ENCODE data around the gene RMDN3. TPM values are rescaled to one million over a fixed set of nuclear protein-coding genes. Genes with fewer than 3 reads are reported as not detected.

RMDN3 gene
- total RNA-seq, 1 donor from 2014 or later = 30.2 TPM

GRCh38 chr15:40766194-40766815, 11.3 kb upstream of the RMDN3 start:
- DNase-seq (ENCODE audit: extremely low spot score, unreplicated experiment) = no peak
- Mint-ChIP-seq H3K9me3 (ENCODE audit: unreplicated experiment) (no peaks in the 10 kb centered on the region), H3K27ac (ENCODE audit: unreplicated experiment) (no peak overlapping the region), H3K4me3 (ENCODE audit: unreplicated experiment) (no peak overlapping the region), H3K4me1 (ENCODE audit: unreplicated experiment) (peaks cover 52% of the 10 kb centered on the region), H3K27me3 (ENCODE audit: unreplicated experiment) (no peaks in the 10 kb centered on the region), H3K36me3 (ENCODE audit: unreplicated experiment) (peaks cover 3% of the 10 kb centered on the region)
- TF ChIP-seq, protein P1, sequence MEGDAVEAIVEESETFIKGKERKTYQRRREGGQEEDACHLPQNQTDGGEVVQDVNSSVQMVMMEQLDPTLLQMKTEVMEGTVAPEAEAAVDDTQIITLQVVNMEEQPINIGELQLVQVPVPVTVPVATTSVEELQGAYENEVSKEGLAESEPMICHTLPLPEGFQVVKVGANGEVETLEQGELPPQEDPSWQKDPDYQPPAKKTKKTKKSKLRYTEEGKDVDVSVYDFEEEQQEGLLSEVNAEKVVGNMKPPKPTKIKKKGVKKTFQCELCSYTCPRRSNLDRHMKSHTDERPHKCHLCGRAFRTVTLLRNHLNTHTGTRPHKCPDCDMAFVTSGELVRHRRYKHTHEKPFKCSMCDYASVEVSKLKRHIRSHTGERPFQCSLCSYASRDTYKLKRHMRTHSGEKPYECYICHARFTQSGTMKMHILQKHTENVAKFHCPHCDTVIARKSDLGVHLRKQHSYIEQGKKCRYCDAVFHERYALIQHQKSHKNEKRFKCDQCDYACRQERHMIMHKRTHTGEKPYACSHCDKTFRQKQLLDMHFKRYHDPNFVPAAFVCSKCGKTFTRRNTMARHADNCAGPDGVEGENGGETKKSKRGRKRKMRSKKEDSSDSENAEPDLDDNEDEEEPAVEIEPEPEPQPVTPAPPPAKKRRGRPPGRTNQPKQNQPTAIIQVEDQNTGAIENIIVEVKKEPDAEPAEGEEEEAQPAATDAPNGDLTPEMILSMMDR (IDR thresholded peaks at IDR 0.05) = no peak

DNA sequence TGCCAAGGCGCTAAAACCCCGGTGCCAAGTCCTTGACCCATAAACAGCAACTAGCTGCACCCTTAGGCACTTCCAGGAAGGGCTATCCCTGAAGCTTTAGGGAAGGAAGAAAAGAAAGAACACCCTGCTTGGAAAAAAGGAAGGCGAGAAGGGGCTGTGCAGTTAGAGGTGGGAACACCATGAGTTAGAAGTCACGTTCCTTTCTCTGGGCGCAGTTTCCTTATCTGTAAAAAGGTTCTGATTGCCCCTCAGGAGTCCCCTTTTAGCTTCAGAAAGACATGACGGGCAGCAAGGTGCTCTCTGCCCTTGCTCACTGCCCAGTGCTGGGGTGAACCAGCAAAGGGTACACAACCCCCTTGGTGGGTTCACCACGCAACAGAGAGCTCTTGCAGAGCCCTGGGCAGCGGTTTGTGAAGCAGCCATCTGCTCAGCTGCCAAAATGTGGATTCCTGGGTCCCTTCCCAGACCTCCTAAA, 9.6 kb upstream of the RMDN3 start:
- peaks cover 43% of the 10 kb centered on the region for H3K4me1 Mint-ChIP-seq (ENCODE audit: unreplicated experiment)
- H3K9me3 Mint-ChIP-seq (ENCODE audit: unreplicated experiment) = no peaks in the 10 kb centered on the region
- peak overlapping the region; percentile 76 for H3K27ac Mint-ChIP-seq (ENCODE audit: unreplicated experiment)
- DNase-seq (ENCODE audit: extremely low spot score, unreplicated experiment) = no peak
- H3K27me3 Mint-ChIP-seq (ENCODE audit: unreplicated experiment) = peaks cover 4% of the 10 kb centered on the region
- peak overlapping the region; percentile 79 for H3K4me3 Mint-ChIP-seq (ENCODE audit: unreplicated experiment)
- TF ChIP-seq, protein P1 (IDR thresholded peaks at IDR 0.05) = no peak
- H3K36me3 Mint-ChIP-seq (ENCODE audit: unreplicated experiment) = no peaks in the 10 kb centered on the region

- Mint-ChIP-seq H3K36me3 (ENCODE audit: unreplicated experiment) (no peaks in the 10 kb centered on the region), H3K4me3 (ENCODE audit: unreplicated experiment) (peak within 1 kb of the TSS; percentile 79), H3K27ac (ENCODE audit: unreplicated experiment) (peak within 1 kb of the TSS; percentile 76), H3K4me1 (ENCODE audit: unreplicated experiment) (peaks cover 37% of the 10 kb centered on the region), H3K27me3 (ENCODE audit: unreplicated experiment) (peaks cover 4% of the 10 kb centered on the region), H3K9me3 (ENCODE audit: unreplicated experiment) (no peaks in the 10 kb centered on the region)
- DNase-seq (ENCODE audit: extremely low spot score, unreplicated experiment) = no peak
- TF ChIP-seq, protein P1 (IDR thresholded peaks at IDR 0.05) = peak; percentile 42
Observed at GRCh38 chr15:40763801-40764628, 9.0 kb upstream of the RMDN3 start, which contains the start of gene GCHFR. TSS of gene GCHFR (plus strand) at chr15:40764068. CDS start at chr15:40764181, 113 bp downstream.

DNA sequence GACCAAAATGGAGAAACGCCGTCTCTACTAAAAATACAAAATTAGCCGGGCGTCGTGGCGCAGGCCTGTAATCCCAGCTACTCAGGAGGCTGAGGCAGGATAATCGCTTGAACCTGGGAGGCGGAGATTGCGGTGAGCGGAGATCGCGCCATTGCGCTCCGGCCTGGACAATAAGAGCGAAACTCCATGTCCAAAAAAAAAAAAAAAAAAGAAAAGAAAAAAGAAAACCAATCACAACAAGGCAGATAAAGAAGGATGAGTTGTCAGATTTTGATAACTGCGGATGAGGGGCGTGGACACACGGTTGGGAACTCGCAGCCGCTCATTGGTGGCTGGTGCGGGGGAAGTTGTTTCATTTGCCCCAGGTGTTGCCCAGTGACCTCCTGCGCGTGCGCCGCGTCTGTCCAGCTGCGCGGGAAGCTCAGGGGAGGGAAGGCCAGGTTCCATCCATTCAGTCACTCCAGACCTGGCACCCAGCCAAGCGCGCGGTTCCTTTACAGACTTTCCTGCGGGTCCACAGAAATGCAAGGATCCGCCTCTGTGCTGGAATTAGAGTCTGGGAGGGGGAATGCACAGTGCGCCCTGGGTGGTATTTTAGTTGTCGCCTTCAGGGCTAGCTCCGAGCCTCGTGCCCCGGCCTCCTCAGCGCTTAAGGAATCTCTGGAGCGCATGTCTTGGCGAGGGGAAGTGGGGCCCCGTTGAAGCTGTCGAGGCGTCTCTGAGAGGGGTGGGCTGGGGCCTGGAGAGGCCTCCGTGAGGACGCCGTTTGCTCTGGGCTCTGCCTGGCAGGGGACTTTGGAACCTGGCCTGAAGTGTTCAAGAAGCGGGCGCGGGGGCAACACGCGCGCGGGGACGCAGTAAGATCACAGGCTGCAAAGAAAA, 8.1 kb upstream of the RMDN3 start:
- no peak for DNase-seq (ENCODE audit: extremely low spot score, unreplicated experiment)
- Mint-ChIP-seq H3K4me3 (ENCODE audit: unreplicated experiment) (peak overlapping the region; percentile 79), H3K36me3 (ENCODE audit: unreplicated experiment) (no peaks in the 10 kb centered on the region), H3K4me1 (ENCODE audit: unreplicated experiment) (peaks cover 34% of the 10 kb centered on the region), H3K9me3 (ENCODE audit: unreplicated experiment) (no peaks in the 10 kb centered on the region), H3K27me3 (ENCODE audit: unreplicated experiment) (peaks cover 4% of the 10 kb centered on the region), H3K27ac (ENCODE audit: unreplicated experiment) (peak overlapping the region; percentile 44)
- TF ChIP-seq, protein P1 (IDR thresholded peaks at IDR 0.05) = no peak

Data from osteocyte (in vitro differentiated cells).